WERI-Rb-1 (cell line): ENCODE measurements around the gene PGC.

Experiments
- DNase-seq: peaks from one replicate; pipeline ENCODE4 v3.0.0-alpha.2; 2020
- H3K27ac ChIP-seq: fragments of 250-450 bp; sonication (Bioruptor Pico); 2 replicates; pipeline ENCODE4 v1.5.1; 2020; ENCODE audit warnings: mild to moderate bottlenecking, moderate library complexity
- H3K27me3 ChIP-seq: fragments of 250-450 bp; sonication (Bioruptor Pico); 2 replicates; pipeline ENCODE4 v1.5.1; 2021; ENCODE audit warnings: mild to moderate bottlenecking, low read depth, moderate library complexity; ENCODE audit not compliant: insufficient read depth, severe bottlenecking
- H3K36me3 ChIP-seq: fragments of 250-450 bp; sonication (Bioruptor Pico); 2 replicates; pipeline ENCODE4 v1.5.1; 2020; ENCODE audit warnings: mild to moderate bottlenecking, moderate library complexity
- H3K4me3 ChIP-seq: 2 replicates; pipeline ENCODE4 v1.5.1; 2011; ENCODE audit warnings: low read depth, mild to moderate bottlenecking, control low read depth, low read length
- H3K9me3 ChIP-seq: fragments of 250-450 bp; sonication (Bioruptor Pico); 2 replicates; pipeline ENCODE4 v1.5.1; 2021; ENCODE audit warnings: mild to moderate bottlenecking, moderate library complexity; ENCODE audit not compliant: severe bottlenecking
- TF ChIP-seq, protein P1 (sequence below): IDR thresholded peaks from 2 replicates; pipeline ENCODE4 v1.5.1; 2011; ENCODE audit warnings: low read depth, mild to moderate bottlenecking, control low read depth, inconsistent platforms, low read length

The PGC gene

DNA sequence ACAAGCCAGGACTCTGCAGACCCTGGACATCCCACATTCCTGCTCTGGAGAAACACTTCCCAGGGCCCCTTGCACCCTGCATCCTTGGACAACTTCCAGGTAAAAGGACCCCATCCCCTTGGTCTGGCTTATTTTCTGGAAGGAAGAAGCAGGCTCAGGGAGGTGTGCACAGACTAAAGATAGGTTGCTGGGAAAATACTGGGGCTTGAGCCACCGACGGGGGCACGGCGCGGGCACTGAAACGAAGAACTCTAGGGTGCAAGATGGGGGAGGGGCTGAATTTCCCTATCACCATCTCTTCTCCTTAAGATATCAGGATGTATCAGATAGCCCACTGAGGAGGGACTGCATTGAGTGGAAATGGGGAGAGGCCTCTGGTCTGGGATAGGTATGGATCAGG is 31.7 kb upstream of the PGC start:
- Histone ChIP-seq H3K9me3 (no peaks in the 10 kb centered on the region), H3K36me3 (peaks cover 25% of the 10 kb centered on the region), H3K27ac (no peak overlapping the region), H3K27me3 (no peaks in the 10 kb centered on the region), H3K4me3 (peak overlapping the region; percentile 60)
- DNase-seq: no peak
- TF ChIP-seq, protein P1, sequence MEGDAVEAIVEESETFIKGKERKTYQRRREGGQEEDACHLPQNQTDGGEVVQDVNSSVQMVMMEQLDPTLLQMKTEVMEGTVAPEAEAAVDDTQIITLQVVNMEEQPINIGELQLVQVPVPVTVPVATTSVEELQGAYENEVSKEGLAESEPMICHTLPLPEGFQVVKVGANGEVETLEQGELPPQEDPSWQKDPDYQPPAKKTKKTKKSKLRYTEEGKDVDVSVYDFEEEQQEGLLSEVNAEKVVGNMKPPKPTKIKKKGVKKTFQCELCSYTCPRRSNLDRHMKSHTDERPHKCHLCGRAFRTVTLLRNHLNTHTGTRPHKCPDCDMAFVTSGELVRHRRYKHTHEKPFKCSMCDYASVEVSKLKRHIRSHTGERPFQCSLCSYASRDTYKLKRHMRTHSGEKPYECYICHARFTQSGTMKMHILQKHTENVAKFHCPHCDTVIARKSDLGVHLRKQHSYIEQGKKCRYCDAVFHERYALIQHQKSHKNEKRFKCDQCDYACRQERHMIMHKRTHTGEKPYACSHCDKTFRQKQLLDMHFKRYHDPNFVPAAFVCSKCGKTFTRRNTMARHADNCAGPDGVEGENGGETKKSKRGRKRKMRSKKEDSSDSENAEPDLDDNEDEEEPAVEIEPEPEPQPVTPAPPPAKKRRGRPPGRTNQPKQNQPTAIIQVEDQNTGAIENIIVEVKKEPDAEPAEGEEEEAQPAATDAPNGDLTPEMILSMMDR: no peak

DNA sequence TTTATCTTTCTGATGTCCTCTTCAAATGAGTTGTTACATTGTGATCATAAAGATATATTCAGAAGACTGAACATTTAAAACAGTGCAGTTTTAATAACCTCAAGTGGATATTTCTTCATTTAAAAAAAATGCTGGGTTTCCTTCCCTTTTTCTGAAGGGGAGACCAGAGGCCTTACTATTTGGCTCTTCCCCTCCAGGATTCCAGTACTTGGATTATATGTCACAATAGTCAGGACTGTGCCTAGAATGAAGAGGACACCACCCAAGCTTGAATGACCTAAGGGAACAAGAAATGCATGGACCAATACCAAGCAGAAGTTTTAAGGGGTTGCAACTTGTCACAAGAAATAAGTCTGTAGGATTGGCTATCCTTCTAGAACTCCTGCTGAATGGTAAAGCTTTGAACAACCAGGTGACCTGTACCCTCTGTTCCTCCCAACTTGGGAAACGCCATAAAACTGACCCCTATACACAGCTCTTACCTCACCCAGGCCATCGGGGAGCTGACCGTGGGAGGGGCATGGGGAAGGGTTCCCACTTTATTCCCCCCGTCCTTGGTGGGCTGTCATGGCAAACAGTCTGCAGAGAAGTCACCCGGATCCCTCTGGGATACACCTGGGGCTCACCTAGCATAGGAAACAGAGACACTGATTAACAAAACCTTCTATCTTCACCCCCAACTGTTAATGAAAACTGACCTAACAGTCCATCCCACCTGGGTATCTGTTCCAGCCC is 30.5 kb upstream of the PGC start:
- H3K4me3 ChIP-seq: no peak overlapping the region
- no peaks in the 10 kb centered on the region for H3K27me3 ChIP-seq
- H3K36me3 ChIP-seq: peaks cover 30% of the 10 kb centered on the region
- DNase-seq: no peak
- H3K9me3 ChIP-seq: no peaks in the 10 kb centered on the region
- no peak overlapping the region for H3K27ac ChIP-seq
- TF ChIP-seq, protein P1: no peak

DNA sequence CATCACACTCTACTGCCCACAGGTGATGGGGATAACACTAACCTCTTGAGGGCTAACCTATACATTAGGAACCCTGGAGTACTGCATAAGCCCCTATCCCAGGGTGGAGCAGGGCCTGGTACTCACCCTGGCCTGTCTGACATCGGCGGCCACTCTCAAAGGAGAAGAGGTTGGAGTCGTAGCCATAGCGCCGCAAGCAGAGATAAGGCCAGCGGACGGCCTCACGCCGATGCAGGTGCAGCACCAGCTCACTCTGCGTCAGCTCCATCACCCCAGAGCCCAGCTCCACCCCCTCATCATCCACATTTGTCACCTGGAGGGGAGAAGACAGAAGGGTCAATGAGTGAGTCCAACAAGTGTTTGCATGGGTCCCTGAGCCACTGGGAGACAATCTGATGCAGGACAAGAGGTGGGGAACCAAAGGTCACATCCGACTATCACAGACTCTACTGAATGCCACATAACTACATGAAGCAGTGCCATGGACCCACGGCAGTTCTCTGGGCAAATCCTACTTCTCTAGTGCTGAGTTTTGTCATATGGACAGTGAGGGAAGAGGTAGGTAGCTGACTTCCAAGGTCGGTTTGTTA is 28.2 kb upstream of the PGC start:
- peaks cover 53% of the 10 kb centered on the region for H3K36me3 ChIP-seq
- DNase-seq: no peak
- no peaks in the 10 kb centered on the region for H3K27me3 ChIP-seq
- TF ChIP-seq, protein P1: no peak
- no peak overlapping the region for H3K27ac ChIP-seq
- H3K4me3 ChIP-seq: no peak overlapping the region
- H3K9me3 ChIP-seq: no peaks in the 10 kb centered on the region

DNA sequence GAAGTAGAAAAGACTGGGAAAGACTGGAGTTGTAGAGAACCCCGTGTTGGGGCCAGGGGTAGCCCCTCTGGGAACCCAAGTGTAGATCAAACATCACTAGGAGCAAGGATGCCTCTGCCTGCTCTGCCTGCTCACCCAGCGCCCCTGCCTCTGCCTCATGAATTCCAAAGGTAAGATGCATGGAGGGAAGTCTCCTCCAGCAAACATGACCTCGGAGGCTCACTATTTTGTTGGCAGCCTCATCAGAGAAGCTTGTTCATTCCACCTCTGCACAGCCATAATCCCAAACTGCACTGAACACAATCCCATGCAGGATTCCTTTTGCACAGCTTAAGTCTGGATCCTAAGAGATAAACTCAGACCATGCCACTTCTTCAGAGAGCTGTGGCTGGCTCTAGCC is 27.6 kb upstream of the PGC start:
- TF ChIP-seq, protein P1: no peak
- H3K9me3 ChIP-seq: no peaks in the 10 kb centered on the region
- no peak for DNase-seq
- no peaks in the 10 kb centered on the region for H3K27me3 ChIP-seq
- peaks cover 55% of the 10 kb centered on the region for H3K36me3 ChIP-seq
- no peak overlapping the region for H3K4me3 ChIP-seq
- H3K27ac ChIP-seq: no peak overlapping the region

DNA sequence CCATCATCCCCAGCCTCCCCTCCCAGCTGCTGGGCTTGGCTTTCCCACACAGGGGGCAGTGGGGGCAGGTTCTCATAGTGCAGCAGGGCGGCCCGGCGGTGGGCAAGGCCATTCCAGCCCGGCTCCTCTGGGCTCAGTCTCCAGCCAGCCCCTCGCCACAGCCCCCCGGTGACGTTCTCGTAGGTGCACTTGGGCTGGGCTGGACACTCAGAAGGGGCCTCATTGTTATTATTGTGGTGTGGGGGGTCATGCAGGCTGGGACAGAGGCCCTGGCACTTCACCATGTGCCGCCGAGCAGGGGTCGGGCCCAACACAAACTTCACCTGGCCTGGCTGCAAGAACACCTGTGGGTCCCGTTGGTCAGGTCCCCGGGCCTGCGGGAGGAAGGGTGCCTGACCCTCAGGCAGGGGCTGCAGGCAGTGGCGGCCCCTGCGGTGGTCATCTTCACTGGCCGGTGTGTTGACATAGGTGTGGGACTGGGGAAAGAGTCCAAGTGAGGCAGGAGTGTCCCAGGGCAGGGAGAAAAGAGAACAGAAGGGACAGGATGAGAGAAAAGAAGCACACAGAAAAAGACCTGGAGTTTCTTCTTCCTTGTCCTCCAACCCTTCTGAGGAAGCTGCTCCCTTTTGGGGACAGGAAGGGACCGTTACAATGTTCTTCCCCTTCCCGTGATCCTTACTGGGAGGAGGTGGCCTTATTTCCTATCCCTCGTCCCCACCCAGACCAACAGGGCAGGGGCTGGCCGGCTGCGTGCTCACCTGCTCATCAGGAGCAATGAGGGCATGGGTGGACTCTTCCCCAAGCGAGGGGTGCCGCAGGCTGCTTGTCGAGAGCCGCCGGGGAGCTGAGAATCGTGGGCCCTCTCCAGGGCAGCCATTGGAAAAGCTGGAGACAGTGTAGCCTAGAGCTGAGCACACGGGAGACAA is 24.1 kb upstream of the PGC start:
- no peaks in the 10 kb centered on the region for H3K9me3 ChIP-seq
- H3K27ac ChIP-seq: no peak overlapping the region
- H3K36me3 ChIP-seq: peaks cover 56% of the 10 kb centered on the region
- H3K27me3 ChIP-seq: no peaks in the 10 kb centered on the region
- TF ChIP-seq, protein P1: no peak
- no peak overlapping the region for H3K4me3 ChIP-seq
- no peak for DNase-seq
